GM18907 (cell line): ENCODE data around the gene RIIAD1.
"Not testable (repeated sequence)": the region's sequence is repeated elsewhere in the genome, so short reads cannot be mapped to it uniquely, and the experiment has no call there.

Experiments used
- ATAC-seq: cut with Tn5 transposase; IDR thresholded peaks from one replicate; pipeline ENCODE4 v1.9.1; 2021; ENCODE audit warnings: mild to moderate bottlenecking, moderate library complexity; ENCODE audit not compliant: unreplicated experiment

Gene RIIAD1

DNA sequence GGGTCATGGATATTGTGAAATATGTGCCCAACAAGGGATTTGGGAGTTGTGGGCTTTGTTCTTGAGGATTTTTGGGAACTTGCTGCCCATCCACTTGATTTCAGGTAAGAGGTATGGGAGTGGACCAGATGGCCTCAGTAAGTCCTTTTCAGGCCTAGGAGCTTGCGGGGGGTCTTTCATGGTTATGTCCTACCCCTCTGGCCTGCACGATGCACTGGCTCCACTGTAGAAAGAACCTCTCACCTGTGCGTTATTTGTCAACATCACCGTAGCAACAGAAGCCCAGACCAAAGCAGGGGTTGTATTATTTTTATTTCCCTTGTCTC lies 8.6 kb downstream of the RIIAD1 start:
- ATAC-seq = no peak

DNA sequence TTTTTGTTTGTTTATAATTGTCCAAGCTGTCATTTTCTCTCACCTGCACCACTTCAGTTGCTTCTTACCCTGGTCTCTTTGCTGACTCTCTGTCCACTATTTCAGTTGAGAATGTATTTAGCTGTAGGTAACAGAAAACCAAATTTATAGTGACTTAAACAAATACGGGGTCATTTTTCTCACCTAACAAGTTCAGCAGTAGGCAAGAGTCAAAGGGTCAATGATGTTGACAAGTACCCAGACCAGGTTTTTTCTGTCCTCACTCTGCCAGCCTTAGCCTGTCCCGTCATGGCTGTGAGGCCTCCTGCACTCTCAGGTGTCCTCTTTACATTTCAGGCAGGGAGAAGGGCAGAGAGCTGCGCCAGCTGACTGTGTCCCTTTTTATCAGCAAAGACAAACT lies 11.8 kb downstream of the RIIAD1 start:
- ATAC-seq = no peak

DNA sequence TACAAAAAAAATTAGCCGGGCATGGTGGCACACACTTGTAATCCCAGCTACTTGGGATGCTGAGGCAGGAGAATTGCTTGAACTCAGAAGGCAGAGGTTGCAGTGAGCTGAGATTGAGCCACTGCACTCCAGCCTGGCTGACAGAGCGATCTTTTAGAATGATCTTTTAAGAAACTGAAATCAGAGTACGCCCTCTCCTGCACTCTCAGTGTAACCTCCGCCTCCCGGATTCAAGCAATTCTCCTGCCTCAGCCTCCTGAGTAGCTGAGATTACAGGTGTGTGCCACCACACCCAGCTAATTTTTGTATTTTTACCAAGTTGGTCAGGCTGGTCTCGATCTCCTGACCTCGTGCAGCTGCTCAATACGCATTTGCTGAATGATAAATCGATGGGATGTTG lies 12.7 kb downstream of the RIIAD1 start:
- ATAC-seq = not testable (repeated sequence)

DNA sequence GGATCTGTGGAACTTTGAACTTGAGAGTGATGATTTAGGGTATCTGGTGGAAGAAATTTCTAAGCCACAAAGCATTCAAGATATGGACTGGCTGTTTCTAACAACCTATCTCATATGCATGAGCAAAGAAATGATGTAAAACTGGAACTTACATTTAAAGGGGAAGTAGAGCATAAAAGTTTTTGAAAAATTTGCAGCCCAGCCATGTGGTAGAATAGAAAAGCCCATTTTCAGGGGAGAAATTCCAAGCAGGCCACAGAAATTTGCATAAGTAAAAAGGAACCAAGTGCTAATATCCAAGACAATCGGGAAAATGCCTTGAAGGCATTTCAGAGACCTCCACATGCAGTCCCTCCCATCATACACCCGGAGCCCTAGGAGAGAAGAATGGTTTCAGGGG lies 15.7 kb downstream of the RIIAD1 start:
- ATAC-seq = no peak

DNA sequence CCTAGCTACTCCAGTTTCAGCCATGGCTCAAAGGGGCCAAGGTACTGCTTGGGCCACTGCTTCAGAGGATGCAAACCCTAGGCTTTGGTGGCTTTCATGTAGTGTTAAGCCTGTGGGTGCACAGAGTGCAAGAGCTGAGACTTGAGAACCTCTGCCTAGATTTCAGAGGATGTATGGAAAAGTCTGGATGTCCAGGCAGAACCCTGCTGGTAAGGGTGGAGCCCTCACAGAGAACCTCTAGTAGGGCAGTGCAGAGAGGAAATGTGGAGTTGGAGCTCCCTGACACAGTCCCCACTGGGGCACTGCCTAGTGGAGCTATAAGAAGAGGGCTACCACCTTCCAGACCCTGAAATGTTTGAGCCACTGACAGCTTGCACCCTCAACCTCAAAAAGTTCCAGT lies 16.2 kb downstream of the RIIAD1 start:
- no peak for ATAC-seq

DNA sequence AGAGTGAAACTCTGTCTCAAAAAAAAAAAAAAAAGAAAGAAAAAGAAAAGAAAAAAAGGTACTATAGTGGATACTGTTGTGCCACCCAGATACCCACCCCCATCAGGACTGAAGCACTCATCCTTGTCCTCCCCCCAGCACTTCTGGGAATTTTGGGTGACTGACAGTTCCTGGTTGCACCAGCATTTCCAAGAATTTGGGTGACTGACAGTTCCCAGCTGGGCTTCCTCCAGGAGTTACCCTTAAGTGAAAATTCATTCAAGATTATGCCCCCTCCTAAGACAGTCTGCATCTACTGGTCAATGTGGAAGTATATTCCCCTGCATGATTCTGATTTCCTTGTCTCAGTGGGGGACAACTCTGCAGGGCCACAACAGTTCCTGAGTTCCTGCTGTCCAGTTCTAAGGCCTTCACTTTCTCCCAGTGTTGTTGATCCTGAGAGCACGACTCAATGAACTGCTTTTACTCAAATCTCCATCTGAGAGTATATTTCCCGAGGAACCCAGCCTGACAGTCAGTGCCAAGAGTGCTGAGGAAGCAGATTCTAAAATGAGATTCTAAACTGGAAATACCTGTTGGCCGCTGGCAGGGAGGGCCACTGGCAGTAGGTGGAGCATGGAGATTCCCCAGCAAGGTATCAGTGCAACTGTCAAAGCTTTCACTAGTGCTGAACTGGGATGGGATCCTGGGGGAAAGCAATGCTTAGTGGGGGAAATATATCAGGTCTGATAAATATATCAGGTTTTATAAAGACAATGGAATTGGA lies 18.5 kb downstream of the RIIAD1 start:
- ATAC-seq = no peak

DNA sequence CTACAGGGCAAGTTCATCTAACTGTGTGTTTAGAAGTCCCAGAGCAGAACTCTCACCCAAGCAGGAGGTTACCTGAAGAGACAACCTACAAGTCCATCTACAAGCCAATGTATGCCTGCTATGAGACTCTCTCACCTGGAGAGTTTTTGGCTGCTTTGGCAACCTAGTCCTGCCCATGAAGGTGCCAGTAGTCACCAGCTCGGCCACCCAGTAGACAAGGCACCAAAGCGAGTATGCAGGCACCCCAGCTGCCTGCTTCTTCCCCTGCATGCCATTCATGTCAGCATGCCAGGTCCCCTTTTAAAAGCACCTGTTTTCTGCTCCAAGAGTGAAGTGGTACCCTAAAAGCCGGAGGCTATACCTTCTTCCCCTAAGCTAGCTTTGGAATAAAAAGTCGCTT lies 20.2 kb downstream of the RIIAD1 start:
- ATAC-seq = no peak

DNA sequence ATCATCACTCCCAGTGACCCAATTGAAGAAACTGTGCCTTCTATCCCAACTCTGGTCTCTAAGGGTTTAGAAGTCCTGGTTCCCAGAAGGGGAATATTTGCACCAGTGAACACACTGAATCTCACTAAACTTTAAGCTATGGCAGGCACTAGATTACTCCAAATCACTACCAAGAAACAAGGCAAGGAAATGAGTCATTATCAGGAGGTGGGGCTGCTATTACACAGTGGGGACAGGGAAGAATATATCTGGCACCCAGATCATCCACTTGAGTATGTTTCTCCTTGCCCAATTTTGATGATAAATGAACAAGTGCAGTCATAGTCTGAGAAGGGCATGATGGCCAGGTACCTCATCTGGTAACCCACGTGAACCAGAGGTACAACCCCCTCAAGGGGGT lies 35.0 kb downstream of the RIIAD1 start:
- no peak for ATAC-seq

DNA sequence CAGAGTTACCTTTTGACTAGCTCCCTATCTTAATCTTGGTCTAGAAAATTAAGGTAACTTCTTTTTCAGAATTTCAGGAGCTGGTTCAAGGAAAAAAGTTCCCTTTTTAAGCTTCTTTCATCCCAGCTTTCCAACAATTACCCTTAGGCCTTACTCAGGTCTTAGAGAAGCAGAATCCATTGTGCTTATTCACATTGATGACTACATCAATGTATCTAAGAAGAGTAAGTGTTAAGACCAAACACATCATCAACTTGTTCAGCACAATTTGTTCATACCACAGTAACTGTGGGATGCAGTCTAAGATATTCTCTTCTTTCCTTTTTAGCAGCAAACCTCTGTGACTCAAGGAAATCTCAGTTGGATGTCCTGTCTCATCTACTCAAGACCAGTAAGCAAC lies 37.9 kb downstream of the RIIAD1 start:
- no peak for ATAC-seq

DNA sequence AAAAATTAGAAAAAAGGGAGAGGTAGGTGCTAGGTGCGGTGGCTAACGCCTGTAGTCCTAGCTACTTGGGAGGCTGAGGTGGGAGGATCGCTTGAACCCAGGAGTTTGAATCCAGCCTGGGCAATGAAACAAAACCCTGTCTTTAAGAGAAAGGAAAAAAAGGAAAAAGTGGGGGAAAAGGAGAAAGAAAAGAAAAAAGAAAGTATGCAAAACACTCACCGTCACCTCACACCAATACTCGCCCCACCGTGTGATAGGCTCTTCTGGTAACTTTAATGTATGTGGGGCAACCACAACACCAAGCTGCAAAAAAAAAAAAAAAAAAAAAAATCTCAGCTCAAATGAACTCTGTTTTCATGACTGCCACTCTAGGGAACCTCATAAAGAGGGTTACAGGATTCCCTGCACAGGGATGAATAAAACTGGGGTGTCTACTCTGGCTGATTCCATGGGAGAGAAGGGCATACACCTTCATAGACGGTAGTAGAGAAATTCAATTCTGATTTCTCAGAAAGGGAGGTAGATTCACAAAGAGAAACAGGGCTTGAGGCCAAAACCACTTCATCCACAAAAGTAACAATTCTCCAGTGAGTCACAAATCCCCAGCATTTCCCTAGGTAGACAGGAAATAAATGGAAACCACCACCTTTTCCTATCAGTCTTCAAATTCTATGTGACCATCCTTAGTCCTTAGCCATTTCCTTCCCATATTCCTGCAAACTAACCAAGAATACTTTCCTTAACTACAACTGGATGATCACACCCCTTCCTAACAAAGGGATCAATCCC lies 39.5 kb downstream of the RIIAD1 start:
- ATAC-seq = no peak

DNA sequence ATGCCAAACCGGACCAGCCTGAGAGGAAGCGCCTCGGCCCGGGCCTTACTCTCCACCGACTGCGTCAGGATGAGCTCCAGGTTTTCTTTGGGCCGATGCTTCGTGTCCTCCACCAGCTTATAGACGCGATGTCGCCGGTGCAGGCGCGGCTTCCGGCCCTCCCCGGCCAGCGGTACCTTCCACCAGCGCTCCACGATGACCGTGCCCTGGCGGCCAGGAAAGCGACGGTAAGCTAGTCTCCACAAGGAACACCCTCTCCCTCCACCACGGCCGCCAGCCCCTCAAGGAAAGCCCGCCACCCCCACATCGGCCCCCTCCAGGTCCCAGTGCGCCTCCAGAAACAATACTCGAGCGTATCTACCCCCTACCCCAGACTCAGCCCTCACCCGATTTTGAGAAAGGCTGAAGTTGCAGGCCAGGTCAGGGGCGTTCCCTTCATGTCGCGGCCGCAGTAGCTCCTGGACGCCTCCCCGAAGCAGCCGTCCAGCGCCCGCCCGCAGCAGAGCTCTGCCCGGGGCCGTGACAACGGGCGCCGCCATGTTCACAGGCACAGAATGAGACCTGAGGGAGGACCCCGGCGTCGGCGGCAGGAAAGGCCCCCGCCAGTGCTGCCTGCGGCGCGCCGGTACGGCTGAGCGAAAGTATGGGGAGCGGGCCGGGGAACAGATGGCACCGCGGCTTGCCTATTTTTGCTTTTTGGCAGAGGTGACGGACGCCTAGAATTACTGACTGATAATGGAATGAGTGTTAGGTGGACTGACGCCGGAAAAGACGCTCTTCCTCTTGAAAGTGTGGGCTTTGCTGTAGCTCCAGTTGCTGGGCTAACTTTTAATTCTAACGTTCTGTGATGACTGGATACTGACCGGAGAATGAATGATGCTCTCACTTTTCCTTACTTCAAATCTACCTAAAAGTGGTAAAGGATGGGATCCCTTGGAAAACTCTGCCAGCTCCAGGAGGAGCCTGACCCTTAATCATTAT lies 41.9 kb downstream of the RIIAD1 start, which contains the start of gene MRPL9:
TSS of gene MRPL9 (minus strand) at position 556 of the 981 bp plus-strand sequence. CDS start at position 539, 17 bp downstream.
- ATAC-seq = peak; percentile 93

DNA sequence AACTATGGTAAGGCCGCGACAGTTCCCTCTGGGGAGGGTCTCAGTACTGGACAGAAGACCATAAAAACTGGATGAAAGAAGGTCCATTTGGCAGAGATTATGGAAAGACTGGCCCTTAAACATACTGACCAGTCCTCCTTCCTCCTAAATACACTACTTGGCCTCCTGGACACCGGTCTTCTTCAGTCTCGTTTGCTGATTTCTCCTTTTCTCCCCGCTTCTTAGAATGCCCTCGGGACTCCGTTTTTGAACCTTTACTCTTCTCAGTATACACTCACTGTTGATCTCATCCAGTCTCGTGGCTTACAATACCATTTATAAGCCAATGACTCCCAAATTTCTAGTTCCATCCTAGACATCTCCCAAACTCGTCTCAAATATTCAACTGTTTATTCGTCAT lies 42.7 kb downstream of the RIIAD1 start:
- no peak for ATAC-seq

DNA sequence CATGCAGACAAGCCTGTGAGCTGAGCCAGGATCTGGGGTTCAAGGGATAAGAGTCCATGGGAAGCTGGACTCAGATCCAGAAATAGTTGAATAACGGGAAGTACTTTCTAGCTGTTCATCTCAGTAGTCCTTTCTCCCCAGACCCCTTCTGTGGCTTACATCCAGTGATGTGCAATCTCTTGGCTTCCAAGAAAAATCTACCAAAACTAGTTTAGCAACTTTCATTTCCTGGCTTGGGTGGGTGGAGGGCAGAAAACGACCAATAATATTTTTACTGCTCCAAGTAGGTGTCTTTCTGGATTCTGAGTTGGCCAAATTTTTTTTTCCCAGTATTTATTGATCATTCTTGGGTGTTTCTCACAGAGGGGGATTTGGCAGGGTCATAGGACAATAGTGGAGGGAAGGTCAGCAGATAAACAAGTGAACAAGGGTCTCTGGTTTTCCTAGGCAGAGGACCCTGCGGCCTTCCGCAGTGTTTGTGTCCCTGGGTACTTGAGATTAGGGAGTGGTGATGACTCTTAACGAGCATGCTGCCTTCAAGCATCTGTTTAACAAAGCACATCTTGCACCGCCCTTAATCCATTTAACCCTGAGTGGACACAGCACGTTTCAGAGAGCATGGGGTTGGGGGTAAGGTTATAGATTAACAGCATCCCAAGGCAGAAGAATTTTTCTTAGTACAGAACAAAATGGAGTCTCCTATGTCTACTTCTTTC lies 47.2 kb downstream of the RIIAD1 start:
- ATAC-seq = not testable (repeated sequence)

DNA sequence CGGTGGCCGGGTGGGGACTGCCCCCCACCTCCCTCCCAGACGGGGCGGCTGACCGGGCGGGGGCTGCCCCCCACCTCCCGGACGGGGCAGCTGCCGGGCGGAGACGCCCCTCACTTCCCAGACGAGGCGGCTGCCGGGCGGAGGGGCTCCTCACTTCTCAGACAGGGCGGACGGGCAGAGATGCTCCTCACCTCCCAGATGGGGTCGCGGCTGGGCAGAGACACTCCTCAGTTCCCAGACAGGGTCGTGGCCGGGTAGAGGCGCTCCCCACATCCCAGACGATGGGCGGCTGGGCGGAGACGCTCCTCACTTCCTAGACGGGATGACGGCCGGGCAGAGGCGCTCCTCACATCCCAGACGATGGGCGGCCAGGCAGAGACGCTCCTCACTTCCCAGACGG lies 47.9 kb downstream of the RIIAD1 start:
- ATAC-seq = not testable (repeated sequence)

DNA sequence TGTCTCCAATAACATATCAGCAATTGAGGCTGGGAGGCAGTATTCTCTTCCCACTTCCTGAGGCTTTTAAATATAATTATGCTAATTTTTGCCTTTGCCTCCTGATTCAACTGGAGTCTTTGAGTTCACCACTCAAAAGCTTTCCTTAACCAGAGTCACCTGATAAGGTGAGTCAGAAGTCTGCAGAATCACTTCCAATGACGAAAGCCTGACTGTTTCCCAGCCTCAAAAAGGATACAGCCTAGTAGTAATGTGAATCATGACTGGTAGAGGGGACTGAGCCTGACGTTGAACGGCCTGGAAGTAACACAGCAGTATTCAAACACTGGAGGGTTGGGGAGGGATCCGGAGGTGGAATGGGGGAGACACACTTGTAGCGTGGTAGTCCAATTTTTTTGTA lies 52.4 kb downstream of the RIIAD1 start:
- no peak for ATAC-seq

DNA sequence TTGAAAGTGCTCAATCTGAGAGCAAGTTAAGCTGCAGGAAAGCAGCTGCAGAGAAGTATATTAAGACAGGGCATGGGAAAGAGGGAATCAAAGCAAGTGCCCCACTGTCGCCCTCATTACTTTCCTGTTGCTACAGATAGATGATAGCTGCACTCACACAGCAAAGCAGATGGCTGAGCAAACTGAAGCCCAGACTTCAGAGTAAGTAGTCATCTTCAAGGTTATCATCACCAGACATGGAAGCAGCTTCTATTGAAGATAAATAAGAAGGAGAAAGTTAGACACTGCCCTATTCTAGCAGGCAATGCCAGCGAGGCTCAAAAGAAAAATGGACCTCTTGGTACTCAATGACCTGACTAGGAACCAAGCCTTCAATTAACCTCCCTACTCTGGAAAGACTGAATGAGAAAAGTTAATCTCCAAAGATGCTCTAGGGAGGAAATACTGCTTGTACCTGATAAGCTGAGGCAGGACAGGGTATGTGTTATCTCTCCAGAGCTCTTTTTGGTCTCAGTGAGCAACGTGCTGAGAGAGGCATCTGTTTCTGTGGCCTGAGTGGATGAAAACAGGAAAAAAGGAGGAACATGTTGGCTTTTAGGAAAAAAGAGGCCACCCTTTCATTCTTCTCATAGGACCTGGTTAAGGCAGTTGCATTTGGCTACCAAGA lies 53.1 kb downstream of the RIIAD1 start:
- no peak for ATAC-seq

DNA sequence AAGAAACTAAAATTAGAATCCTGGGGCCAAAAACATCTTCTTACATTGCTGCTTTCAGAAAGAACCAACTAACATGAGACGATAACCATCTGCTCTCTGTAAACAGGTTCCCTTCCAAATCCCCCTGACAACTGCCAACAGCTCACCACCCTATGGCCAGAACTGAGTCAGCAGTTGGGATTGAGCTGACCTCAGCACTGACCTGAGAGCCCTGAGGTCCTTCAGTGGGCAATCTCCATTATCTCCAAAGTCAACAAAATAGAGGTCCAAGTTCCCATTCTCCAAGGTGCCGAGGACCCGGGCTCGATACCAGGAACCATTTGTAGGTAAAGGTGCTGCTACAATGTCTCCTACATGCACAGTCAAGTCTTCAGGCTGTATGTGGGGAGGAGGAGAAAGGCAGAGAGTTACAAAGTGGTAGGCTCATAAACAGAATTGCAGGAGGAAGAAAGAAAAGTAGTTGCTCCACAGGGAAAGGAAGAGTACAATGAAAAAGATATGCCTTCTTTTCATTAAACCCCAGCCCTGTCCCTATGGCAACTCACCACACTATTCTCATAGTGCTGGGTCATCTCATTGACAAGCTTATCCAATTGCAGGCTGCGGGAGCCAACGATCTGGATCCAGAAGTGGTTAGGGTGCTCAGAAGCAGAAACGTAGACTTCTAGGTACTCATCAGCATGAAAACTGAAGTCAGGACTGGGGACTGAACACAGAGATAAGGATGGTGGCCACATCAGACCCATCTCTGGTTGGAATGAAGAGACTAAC lies 54.8 kb downstream of the RIIAD1 start:
- no peak for ATAC-seq

DNA sequence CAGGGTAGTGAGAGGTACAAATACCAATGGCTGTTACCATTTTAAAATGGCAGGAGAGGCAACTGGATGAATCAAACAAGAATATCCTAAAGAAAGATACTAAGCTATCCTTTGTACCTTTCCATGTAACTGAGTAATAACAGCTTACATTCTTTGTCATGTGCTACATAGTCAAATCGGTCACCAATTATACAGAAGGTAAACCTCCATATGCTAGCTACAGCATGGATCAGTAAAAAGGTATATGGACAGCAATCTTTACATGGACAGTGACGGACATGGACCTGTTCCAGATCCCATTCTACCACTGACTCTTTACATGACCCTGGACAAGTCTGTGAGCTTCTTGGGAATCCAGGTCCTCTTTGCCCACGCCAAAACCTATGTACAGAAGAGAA lies 55.3 kb downstream of the RIIAD1 start:
- no peak for ATAC-seq

DNA sequence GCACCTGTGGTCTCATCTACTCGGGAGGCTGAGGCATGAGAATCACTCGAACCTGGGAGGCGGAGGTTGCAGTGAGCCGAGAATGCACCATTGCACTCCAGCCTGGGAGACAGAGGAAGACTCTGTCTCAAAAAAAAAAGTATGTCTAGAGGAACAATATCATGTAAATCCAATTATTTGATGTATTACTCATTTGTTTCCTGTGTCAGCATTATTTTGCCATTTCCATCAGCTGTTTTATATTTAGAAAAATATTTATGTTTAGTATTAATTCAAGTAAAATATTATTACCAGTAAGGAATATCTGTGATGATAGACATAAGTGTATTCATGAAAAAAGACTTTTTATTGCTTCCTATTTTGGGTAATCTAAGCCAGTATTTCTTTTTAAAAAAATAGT lies 56.0 kb downstream of the RIIAD1 start:
- ATAC-seq = no peak
